ENCODE results near the gene DNAAF3. TPM values are rescaled to one million over a fixed set of nuclear protein-coding genes. Genes with fewer than 3 reads are reported as not detected.

The DNAAF3 gene
- total RNA-seq, 4 donors from 2014 or later: 0.39 TPM; not detected in 3

DNA sequence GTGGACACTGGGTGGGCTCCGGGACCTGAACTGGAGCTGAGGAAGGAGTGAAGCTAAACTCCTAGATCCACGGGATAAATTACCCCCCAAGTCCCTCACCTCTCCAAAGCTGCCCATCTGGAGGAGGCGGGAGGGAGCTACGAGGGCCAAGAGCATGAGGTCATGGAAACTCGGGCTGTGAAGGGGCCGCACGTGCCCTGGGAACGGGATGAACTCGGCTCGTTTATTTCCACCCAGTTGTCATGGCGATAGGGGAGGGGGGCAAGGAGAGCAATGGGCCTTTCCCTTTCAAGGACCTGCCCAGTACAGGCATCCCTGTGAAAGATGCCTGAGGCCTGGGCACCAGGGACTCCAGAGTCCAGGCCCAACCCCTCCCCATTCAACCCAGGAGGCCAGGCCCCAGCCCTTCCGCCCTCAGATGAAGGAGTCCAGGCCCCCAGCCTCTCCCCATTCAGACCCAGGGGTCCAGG, 52.8 kb downstream of the DNAAF3 start:
- Histone ChIP-seq H3K27me3 (no peaks in the 10 kb centered on the region), H3K4me1 (peaks cover 33 to 48% of the 10 kb centered on the region in 2 donors), H3K27ac (peak overlapping the region; percentile 74 to 88 (median 83)), H3K9me3 (no peaks in the 10 kb centered on the region), H3K36me3 (peaks cover 0 to 11% of the 10 kb centered on the region in 2 donors), H3K4me3 (peak overlapping the region in 2 of 4 donors; percentile 2 to 5)
- in situ Hi-C loops (cut with MboI; ENCODE audit: low sequenced_read_pairs in 4 of 4) (loop anchor here in 1 of 4 donors (25.0 kb wide), 1 partner anchor 1001 kb away; the partner anchor contains the start of genes NDUFA3, OSCAR, PRPF31 and TFPT), intact Hi-C loops (cut with DNase I; ENCODE audit: low total_unique reads) (loop anchor here (10.0 kb wide), 1 partner anchor 271 kb away; the partner anchor contains the start of genes RPL28 and TMEM238)
- DNase-seq (peak; percentile 73), ATAC-seq (peak in 1 of 2 donors; percentile 21)
- TF ChIP-seq POLR2A (IDR thresholded peaks at IDR 0.05): no peak
- TF ChIP-seq, protein P1, sequence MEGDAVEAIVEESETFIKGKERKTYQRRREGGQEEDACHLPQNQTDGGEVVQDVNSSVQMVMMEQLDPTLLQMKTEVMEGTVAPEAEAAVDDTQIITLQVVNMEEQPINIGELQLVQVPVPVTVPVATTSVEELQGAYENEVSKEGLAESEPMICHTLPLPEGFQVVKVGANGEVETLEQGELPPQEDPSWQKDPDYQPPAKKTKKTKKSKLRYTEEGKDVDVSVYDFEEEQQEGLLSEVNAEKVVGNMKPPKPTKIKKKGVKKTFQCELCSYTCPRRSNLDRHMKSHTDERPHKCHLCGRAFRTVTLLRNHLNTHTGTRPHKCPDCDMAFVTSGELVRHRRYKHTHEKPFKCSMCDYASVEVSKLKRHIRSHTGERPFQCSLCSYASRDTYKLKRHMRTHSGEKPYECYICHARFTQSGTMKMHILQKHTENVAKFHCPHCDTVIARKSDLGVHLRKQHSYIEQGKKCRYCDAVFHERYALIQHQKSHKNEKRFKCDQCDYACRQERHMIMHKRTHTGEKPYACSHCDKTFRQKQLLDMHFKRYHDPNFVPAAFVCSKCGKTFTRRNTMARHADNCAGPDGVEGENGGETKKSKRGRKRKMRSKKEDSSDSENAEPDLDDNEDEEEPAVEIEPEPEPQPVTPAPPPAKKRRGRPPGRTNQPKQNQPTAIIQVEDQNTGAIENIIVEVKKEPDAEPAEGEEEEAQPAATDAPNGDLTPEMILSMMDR (IDR thresholded peaks at IDR 0.05 in 4 of 5, conservative IDR thresholded peaks at IDR 0.05 in 1 of 5): no peak

DNA sequence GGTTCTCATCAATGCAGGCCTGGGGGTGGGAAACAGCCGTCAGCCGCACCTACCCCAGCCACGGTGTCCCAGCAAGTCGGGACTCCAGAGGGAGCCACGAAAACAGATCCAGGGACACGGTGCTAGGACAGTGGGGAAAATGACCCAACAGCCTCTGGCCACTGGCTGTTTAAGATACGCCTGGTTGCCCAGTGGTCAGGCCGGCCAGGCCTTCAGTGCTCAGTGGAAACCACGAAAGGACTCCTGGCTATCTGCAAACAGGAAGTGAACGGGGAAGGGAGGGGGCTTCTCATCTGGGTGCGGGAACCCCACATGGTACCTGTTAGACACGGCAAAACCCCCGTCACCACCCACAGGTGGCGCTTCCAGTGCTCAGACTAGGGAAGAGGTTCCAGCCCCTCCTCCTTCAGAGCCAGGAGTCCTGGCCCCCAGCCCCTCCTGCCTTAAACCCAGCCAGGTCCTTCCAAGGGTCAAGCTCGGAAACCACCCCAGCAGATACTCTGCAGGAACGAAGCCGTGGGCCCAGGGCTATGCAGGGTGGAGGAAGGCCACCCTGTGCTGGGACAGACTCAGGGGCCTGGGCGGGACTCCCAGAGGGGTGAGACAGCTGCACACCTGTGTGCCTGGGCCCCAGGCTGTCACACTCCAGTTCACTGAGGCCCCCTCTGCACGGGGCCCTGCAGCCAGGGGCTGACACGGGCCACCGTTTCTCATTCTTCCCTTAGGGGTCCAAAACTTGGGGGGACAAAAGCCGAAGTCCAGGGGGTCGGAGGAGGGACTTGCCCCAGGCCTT, 53.4 kb downstream of the DNAAF3 start:
- H3K4me3 ChIP-seq: no peak overlapping the region
- no peak for TF ChIP-seq POLR2A (IDR thresholded peaks at IDR 0.05)
- TF ChIP-seq, protein P1 (IDR thresholded peaks at IDR 0.05 in 4 of 5, conservative IDR thresholded peaks at IDR 0.05 in 1 of 5): no peak
- H3K4me1 ChIP-seq: peaks cover 28 to 43% of the 10 kb centered on the region in 2 donors
- intact Hi-C loops (cut with DNase I; ENCODE audit: low total_unique reads) (loop anchor here (10.0 kb wide), 1 partner anchor 272 kb away; the partner anchor contains the start of genes RPL28 and TMEM238), in situ Hi-C loops (cut with MboI; ENCODE audit: low sequenced_read_pairs in 4 of 4) (loop anchor here in 1 of 4 donors (25.0 kb wide), 1 partner anchor 1001 kb away; the partner anchor contains the start of genes NDUFA3, OSCAR, PRPF31 and TFPT)
- peak overlapping the region; percentile 74 to 86 (median 78) for H3K27ac ChIP-seq
- H3K9me3 ChIP-seq: no peaks in the 10 kb centered on the region
- peak in 1 of 2 donors; percentile 13 for DNase-seq
- ATAC-seq: no peak
- no peaks in the 10 kb centered on the region for H3K27me3 ChIP-seq
- peaks cover 0 to 11% of the 10 kb centered on the region in 2 donors for H3K36me3 ChIP-seq

DNA sequence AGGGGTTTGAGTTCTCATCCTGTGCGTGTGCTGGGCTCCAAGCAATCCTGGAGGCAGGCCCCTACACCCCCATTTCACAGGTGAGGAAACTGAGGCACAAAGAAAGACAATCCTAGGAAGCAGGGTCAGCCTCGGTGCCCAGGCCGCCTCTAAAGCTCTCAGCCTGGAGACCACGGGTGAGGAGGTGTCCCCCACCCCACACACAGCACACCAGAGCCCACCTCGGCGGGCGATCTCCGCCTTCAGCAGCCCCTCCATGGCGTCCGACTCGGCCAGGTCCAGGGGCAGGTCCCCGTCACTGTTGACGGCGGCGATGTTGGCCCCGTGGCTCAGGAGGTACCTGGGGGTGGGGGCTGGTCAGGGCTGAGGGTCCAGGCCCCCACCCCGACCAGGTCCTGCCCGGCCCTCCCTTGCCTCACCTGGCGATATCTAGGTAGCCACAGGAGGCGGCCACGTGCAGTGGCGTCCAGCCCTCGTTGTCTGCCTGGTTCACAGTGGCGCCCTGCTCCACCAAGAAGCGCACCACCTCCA, 54.1 kb downstream of the DNAAF3 start:
- Histone ChIP-seq H3K36me3 (peaks cover 0 to 11% of the 10 kb centered on the region in 2 donors), H3K27me3 (no peaks in the 10 kb centered on the region), H3K9me3 (no peaks in the 10 kb centered on the region), H3K4me3 (no peak overlapping the region), H3K27ac (peak overlapping the region; percentile 74 to 86 (median 78)), H3K4me1 (peaks cover 28 to 43% of the 10 kb centered on the region in 2 donors)
- no peak for ATAC-seq
- in situ Hi-C loops (cut with MboI; ENCODE audit: low sequenced_read_pairs in 4 of 4) (loop anchor here in 1 of 4 donors (25.0 kb wide), 1 partner anchor 1000 kb away; the partner anchor contains the start of genes NDUFA3, OSCAR, PRPF31 and TFPT), intact Hi-C loops (cut with DNase I; ENCODE audit: low total_unique reads) (loop anchor here (10.0 kb wide), 1 partner anchor 272 kb away; the partner anchor contains the start of genes RPL28 and TMEM238)
- TF ChIP-seq, protein P1 (IDR thresholded peaks at IDR 0.05 in 4 of 5, conservative IDR thresholded peaks at IDR 0.05 in 1 of 5): no peak
- no peak for TF ChIP-seq POLR2A (IDR thresholded peaks at IDR 0.05)
- DNase-seq: no peak

DNA sequence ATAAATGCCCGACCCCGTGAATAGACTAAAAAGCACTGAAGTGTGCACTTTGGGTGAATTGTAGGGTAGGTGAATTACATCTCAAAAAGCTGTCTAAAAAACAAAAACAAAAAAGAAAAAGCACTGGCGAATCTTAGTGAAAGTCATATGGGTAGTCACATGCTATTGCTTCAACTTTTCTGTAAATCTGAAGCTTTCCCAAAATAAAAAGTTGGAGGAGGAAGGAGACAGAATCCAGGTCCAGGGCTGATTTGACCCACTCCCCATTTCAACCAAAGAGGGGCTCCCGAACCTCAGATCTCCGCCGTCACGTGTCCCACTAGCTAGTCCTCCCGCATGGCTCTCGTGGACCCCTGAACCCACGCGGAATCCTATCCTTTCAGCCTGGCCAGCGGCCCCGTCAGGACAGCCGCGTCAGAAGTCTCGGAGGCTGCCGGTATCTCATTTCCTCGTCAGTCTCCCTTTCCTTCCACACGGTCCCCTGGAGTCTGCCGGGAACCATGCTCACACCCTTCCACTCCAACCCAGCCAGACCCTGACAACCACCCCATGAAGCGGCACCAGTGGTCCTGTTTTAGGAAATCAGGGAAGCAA, 55.1 kb downstream of the DNAAF3 start:
- in situ Hi-C loops (cut with MboI; ENCODE audit: low sequenced_read_pairs in 4 of 4): loop anchor here in 1 of 4 donors (25.0 kb wide), 1 partner anchor 999 kb away; the partner anchor contains the start of genes NDUFA3, OSCAR, PRPF31 and TFPT
- intact Hi-C loops (cut with DNase I; ENCODE audit: low total_unique reads): loop anchor here (10.0 kb wide), 1 partner anchor 273 kb away; the partner anchor contains the start of genes RPL28 and TMEM238
- Histone ChIP-seq H3K27me3 (no peaks in the 10 kb centered on the region), H3K27ac (peak overlapping the region; percentile 74 to 86 (median 78)), H3K36me3 (peaks cover 0 to 11% of the 10 kb centered on the region in 2 donors), H3K9me3 (no peaks in the 10 kb centered on the region), H3K4me3 (no peak overlapping the region), H3K4me1 (peaks cover 27 to 41% of the 10 kb centered on the region in 2 donors)
- no peak for TF ChIP-seq POLR2A (IDR thresholded peaks at IDR 0.05)
- TF ChIP-seq, protein P1 (IDR thresholded peaks at IDR 0.05 in 4 of 5, conservative IDR thresholded peaks at IDR 0.05 in 1 of 5): no peak
- no peak for ATAC-seq
- no peak for DNase-seq

Data from gastrocnemius medialis (tissue), 4 donors.